GM18909 (cell line): ENCODE measurements around the gene CXCR5.

Experiments
- ATAC-seq: cut with Tn5 transposase; IDR thresholded peaks from one replicate; pipeline ENCODE4 v1.9.1; 2021; ENCODE audit warnings: mild to moderate bottlenecking; ENCODE audit not compliant: unreplicated experiment, poor library complexity

CXCR5 gene

GRCh38 chr11:118923721-118924587, 40.3 kb downstream of the CXCR5 start:
- no peak for ATAC-seq

- ATAC-seq: no peak
Observed at GRCh38 chr11:118924591-118925585, 41.2 kb downstream of the CXCR5 start.

GRCh38 chr11:118927554-118928100, 43.9 kb downstream of the CXCR5 start:
- ATAC-seq: no peak

GRCh38 chr11:118928101-118928869, 44.6 kb downstream of the CXCR5 start:
- ATAC-seq: peak; percentile 44

- ATAC-seq: no peak
Observed at GRCh38 chr11:118928870-118929500, 45.3 kb downstream of the CXCR5 start.

GRCh38 chr11:118929501-118930093, 45.9 kb downstream of the CXCR5 start:
- ATAC-seq: no peak

GRCh38 chr11:118930094-118930712, 46.5 kb downstream of the CXCR5 start:
- ATAC-seq: no peak

GRCh38 chr11:118931571-118931970, 47.9 kb downstream of the CXCR5 start:
- no peak for ATAC-seq

GRCh38 chr11:118933486-118933885, 49.8 kb downstream of the CXCR5 start:
- no peak for ATAC-seq

- ATAC-seq: no peak
Observed at GRCh38 chr11:118935376-118935775, 51.7 kb downstream of the CXCR5 start.

- no peak for ATAC-seq
Observed at GRCh38 chr11:118938491-118939403, 55.1 kb downstream of the CXCR5 start.

- ATAC-seq: no peak
Observed at GRCh38 chr11:118939404-118939915, 55.8 kb downstream of the CXCR5 start.

GRCh38 chr11:118939953-118940598, 56.4 kb downstream of the CXCR5 start:
- no peak for ATAC-seq

GRCh38 chr11:118947091-118947490, 63.4 kb downstream of the CXCR5 start:
- no peak for ATAC-seq
